C1 segment of cervical spinal cord (tissue), 14 donors: ENCODE data around the gene GSG1.

Experiments used
- DNase-seq, 14 donors: peaks; one replicate each; lab custom pipeline; 2025; lab: John Stamatoyannopoulos, UW

Gene GSG1

DNA sequence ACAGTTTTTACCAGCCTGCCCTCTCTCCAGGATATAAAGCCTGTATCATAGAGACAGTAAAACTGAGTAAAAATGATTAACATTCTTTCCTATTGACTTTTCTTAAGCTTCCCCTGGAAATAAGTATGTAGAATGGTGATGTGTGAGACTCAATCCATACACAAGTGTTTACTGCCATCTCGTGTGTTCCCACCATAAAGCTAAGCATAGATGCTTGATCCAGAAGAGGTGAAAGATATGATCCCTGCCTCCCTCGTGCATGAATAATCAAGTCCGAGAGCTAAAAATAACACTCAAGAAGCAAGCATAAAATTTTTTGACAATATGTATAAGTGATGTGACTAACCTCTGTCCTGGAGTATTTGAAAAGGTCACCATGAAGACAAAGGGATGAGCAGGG lies 16.9 kb upstream of the GSG1 start:
- no peak for DNase-seq

DNA sequence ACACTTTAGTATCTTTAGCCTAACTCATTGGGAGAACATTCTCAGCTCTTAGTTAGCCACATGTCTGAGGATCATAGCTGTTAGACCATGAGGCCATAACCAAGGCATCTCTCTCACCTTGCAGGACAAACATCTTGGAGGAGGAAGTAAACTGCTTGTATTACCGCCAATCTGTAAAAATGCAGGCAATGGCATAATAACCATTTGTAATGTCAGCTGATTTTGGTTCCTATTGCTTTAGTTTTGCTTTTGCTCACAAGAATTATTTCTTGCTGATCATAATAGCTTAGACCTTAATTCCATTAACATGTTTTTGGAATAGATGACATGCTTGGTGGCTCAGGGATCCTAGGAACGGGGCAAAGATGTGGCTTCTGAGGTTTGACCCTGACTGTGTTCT lies 16.4 kb upstream of the GSG1 start:
- no peak for DNase-seq

DNA sequence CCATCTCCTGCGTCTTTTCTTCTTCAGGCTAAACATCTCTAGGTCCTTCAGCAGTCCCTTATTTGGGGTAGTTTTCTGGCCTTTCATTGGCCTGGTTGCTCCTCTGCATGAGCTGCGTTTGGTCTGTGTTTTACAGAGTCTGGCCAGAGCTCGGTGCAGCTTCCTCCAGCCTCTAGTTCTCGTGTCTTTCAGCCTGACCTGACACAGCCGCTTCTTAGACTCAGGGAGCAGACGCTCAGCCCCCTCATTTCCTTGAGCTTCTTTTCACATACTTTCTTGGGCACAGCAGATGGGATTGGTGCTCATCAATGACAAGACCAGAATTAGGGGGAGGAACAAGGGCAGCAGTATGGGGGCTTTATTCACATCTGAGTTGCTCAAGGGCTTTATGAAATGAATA lies 13.6 kb upstream of the GSG1 start:
- no peak for DNase-seq

DNA sequence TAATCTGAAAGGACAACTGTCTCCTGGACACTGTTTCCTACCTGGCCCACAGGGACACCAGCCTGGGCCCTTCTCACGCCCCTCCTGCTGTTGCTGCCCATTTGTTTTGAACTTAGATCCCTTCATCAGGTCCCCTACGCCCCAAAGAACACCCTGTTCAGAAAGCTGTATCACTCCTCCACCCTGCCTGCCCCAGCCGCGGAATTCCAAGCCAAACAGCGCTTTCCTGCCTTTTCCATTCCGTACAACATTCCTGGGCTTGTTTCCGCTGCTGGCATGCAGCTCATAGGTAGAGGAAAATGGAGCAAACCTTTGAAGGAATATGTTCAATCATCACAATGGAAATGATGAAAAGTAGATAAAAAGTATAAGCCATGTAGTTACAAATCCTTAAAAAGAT lies 12.8 kb upstream of the GSG1 start:
- DNase-seq: no peak

DNA sequence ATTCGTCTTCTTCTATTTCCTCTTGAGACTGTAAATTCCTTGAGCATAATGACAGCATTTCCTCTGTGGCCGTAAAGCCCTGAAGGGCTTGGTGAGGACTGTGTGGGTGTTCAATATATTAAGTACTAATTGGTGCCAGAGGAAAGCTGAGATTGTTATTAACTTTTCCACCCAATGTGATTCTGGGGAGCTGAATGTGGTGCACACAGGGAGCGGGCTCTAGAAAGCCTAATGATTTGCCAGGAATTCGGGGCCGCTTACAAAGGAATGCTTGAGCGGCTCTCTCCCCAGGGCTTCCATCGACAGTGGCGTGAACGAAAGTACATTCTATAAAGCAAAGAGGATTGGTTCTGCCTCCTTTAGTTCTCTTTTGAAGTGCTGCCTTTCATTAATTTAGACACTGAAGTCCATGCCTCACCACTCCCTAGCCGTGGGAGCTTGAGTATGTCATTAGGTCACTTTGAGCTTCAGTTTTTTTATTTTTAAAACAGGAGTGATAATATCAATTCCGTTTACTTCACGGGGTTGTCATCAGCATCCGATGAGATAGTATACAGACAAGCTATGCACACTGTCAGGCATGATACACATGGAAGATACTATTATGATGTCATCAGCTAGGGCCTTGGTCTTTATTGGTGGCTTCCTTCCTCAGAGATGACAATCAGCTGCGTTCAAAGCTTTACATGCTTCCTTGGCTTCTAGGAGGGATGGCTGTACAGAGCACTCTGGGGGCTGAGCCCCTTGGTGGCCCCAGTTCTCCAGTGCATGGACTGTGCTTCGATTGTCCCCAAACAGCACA lies 11.0 kb upstream of the GSG1 start:
- no peak for DNase-seq

DNA sequence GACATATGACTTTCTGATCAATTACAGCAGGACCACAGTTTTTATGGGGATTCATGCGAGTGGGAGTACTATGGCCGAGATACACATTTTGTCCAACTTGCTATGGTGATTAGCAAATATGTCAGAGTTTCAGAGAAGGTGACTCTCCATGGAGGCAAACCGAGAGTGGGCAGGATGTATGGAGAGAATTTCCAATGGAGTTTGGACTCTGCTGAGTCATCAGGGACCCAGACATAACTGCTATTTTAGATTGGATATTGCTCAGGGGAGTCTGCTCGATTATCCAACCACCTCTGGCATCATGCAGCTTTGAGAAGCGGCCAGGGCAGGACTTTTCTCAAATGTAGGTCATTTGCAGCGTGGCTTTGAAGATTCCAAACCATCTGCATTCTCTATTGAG lies 9.5 kb upstream of the GSG1 start:
- no peak for DNase-seq

DNA sequence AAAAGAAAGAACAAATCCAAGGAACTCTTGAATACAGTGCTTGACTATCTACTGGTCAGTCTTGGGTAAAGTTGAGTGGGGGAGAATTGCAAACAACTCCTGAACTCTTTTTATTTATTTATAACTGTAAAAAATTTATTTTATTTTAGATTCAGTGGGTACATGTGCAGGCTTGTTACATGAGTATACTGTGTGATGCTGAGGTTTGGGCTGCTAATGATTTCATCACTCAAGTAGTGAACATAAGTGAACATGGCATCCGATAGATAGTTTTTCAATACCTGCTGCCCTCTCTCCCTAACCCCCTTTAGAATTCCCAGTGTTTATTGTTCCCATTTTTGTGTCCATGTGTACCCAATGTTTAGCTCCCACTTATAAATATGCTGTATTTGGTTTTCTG lies 3.2 kb upstream of the GSG1 start:
- no peak for DNase-seq

DNA sequence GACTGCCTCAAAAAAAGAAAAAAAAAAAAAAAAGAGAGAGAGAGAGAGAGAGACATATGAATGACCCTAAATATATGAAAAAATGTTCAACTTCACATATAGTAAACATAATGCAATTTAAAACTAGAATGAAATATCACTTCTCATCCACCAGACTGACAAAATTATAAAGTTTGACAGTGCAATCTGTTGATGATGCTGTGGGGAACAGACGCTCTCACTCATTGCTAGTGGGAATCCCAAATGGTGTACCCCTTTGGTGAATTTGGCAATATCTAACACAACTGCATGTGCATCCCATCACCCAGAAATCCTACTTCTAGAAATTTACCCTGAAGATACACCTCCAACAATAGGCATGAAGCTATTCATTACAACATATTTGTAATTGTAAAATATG lies 2.3 kb upstream of the GSG1 start:
- no peak for DNase-seq

DNA sequence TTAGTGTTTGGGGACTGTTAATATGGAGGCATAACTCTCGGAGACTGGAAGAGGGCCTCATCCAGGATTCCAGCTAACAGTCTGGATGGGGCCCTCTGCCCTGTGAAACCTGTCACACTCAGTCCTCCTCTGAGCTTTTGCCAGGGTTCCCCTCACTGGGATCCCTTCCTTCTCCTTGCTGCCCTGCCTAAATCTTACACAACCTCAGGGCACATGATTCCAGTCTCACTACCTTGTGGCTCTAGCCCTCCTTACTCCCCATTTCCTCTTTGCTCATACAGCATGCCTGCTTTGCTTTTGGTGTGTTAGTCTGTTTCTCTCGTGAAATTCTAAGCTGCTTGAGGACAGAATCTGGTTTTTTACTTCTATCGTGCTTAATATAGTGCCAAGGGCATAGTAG lies 942 bp upstream of the GSG1 start:
- DNase-seq: no peak

DNA sequence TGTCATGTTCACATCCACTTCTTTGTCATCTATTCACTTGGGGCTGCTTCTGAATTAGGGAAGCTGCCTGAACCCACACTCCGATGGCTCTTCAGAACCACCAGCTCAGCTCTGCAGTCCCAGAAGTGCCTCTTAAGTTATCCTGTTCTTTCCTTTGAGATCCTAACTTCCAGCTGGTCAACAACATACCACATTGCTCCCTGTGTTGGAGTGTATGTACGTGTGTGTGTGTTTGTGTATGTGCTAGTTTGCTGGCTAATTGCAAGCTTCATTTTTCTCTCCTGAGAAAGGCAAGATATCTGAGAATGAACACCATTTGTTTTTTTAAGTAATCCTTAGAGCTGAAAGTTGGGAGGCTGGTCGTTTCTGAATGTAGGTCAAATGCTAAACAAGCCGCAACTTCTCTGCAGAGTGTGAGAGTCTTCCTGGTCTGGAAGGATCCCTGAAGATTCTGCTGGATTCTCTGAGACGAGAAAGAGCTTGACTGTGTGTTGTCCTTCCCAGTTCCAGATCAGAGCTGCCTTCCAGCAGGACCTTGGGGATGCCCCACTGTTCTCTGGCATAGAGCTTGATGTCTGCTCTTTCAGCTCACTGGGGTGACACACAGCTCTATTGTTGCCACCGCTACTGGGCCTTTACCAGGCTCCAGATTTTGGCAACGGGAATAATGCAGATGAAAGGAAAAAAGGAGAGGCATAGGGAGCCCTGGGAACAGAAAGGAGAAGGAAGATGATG lies 839 bp downstream of the GSG1 start:
- DNase-seq: peak in 11 of 14 donors; percentile 16 to 82 (median 38)

DNA sequence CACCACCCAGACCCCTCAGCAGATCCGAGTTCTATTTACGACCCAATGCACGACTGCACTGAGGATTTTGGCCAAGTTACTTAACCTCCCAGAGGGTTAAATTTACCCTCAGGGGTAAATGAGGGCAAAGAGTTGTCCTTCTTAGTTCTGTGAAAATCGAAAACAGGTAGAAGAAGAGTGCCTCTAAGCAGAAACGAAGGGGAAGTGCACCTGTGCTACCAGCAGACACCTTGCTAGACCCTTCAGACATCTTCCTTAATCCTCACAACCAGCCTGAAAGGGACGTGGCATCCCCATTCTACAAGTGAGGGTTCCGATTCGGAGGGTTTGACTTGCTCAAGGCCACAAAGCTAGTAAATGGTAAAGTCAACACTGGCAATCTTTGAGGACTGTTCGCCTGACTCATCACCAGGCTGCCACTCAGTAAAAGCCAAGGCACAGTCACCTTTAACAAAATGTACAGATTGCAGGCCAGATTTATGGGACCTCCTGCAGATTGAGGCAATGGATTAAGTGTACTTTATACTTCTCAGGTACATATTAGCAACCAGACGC lies 1.6 kb downstream of the GSG1 start:
- peak in 5 of 14 donors; percentile 15 to 27 (median 19) for DNase-seq

DNA sequence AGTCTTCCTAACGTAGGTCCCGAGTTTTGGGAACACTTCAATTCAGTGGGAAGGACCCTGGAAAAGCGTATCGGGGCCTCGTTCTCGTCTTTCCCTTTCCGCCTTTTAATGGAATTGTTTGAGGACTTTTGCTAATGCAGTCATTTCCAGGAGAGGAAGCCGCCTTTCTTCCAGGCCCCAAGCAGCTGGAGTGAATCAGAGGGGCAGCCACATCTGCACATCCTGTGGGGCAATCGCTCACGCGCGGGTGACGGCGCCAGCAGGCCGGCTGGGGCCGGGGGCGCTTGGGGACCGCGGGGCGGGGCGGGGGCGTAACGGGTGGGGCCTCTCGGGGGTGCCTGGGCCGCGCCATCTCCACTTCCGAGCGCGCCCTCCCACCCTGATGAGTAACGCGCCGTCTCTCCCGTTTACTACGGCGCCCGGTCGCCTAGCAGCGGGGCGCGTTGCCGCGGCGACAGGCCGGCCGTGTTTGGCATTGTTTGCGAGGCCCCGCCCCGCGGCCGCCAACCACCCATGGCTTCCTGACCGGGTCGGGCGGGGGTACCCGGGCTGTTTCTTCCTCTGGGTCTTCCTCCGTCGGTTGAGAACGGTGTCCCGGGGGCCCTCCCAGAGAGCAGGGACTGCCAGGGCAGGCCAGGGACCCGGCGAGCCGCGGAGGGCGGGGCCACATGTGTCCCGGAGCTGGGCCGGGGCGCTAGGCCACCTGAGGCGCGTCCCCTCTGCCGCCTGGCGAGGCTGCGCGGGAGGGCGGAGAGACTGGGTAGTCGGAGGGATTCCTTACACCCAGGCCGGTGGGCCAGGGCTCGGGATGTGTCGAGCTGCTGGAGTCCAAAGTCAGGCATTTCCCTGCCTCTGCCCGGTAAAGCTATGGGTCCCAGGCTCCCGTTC lies 2.3 kb downstream of the GSG1 start:
- DNase-seq: peak; percentile 18 to 95 (median 74)

DNA sequence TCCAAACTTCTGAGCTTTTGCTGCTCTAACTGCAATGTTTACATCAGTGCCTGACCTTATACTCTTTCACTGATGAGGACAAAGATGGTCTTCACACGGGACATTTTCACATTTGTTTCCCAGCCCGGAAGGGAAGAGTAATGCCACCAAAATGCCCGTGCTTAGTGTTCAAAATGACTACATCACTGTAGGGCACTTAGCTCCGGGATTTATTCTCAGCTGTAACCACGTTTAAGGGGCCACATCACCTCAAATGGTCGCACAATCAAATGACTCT lies 2.9 kb downstream of the GSG1 start:
- peak in 2 of 14 donors; percentile 44 to 50 for DNase-seq

DNA sequence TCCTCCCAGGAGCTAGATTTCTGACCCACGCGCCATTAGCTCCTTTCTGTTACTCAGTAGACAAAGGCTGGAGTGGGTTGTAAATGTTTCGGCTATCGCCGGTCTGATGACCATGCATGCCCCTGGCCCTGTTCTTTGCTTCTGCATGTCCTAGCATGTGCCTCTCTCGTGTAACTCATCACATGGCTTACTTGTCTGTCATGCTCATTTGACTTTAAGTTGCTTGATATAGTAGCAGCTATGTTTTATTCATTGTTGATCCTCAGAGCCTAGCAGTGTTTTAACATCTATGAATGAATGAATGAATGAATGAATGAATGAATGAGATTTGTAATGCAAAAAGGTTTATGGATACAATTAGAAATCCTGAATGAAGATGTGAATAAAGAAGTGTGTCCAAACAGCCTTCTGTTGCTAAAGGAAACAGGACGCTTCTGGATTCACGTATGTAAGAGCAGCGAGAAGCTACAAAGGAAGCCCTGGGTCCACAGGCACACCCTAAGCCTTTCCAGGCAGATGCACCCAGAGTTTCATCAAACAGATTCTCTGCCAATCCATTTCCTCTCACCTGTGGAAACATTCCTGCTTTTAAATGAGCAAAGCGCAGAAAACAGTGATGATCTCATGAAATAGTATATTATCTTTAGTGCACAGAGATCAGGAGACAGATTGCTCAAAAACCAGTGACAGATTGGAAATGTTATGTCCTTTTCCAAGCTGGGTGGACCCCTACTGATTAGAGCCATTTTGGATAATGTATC lies 3.4 kb downstream of the GSG1 start:
- DNase-seq: peak in 1 of 14 donors; percentile 44

DNA sequence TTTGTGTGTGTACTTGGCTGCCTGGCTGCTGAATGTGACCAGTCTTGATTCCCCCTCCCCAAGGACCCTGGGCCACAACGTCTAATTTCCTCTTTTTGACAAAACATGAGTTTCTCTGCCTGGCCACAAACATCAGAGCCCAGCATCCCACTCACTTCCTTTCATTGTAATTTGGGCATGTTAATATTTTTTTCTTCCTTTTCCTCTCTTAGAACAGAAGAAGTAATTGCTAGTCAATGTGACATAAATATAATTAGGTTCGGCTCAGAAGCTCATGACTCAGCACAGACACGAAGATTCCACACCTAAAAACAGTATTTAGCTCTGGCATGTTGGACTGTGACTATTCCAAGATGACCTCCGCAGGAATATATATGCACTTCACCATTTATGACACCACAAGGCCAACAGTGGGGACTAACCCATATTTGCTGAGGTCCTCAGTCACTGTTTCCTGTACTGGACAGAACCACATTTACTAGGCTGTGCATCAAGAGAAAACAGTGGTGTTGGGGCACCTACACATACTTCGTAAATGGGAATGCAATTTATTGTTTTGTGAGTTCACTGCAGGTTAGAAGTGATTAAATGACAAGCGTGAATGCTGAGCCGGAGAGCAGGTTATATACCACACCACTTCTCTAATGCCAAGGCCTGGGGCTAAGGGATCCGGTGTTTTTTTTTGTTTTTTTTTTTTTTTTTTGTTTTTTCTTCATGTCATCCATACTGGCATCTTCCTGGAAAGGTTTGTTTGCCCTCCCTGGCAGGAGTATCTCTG lies 4.2 kb downstream of the GSG1 start:
- no peak for DNase-seq

DNA sequence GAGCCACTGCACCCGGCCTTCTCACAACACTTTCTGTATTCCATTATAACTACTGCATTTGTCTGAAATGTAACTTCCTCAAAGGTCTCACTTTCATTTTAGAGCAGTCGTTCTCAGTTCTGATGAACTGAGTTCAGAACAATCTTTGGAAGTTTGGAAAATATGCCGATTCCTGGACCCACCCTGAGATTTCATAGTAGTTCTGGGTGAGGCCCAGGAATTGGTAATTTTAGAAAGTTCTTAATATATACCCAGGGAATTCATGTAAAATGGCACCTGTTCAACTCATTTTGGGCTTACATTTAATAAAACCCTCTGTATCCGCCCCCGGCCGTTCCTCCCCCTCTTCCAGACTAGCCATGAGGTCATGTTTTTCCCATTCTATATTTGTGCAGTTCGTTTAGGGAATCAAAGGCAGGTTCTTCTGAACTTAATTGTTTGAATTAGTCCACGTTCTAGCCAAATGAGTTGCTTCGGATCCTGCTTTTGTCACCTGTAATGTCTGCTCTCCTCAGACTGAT lies 5.9 kb downstream of the GSG1 start:
- DNase-seq: peak in 1 of 14 donors; percentile 44

DNA sequence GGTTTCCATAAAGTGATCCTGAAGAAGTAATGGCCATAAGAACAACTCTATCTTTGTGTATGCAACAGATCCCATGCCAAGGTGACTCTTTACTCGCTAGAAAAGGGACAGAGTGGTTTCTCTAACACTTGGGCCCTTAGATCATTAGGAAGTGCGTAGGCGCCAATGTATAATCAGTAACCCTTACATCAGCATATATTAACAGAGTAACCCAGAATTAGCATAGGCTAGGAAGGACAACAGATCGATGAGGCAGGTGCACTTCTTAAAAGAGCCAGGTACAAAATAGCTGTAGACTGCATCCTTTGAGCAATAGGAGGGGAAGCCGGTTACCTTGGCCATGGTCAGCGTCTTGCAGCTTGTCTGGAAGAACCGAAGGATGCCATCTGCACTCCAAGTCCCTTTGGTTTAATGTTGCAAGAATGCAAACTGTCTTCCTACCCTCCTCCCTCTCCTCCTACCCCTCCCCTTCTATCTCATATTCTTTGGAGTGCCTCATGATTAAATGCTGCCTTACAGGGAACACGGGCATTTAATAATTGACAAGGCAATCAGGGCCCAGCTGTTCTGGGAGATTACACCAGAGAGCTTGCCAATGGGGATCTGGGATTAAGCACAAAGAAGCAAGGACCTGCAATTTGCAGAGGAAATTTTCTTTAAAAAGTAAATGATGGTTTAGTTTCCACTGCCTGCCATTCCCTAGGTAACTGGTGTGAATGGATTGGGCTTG lies 8.0 kb downstream of the GSG1 start:
- no peak for DNase-seq

DNA sequence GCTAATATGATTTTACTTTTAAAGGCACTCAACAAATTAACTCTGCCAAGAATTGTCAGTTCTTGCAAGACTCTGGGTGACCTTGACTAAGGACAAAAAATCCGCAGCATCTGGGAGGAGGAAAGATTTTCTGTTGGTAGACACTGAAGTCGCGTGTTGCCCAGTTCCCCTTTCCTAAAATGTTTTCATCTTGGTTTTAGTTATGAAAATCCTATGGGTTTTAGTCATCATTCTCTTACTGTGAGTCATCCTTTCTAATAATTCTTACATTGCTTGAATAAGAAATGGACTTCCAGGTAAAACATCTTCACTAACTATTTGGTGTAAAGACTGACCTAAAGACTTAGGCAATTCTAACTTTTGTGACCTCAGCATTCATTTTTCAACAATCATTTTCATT lies 9.1 kb downstream of the GSG1 start:
- no peak for DNase-seq

DNA sequence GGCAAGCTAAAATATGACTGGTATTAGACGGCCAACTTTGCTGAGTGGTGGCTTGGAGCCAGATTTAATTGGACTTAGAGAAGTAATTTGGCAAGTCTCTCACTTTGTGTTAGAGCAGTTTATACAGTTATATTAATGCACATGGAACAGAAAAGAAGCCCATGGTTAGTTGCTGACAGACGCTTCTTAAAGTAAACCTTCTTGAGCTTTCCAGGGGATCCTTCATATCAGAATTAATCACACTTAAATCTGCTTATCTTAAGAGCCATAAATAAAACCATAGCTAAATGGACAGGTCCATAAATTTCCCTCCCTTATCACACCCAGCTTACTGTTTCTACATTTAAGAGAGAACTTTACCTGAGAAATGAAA lies 9.6 kb downstream of the GSG1 start:
- DNase-seq: no peak
